ENCODE data around the gene AIPL1. TPM values are rescaled to one million over a fixed set of nuclear protein-coding genes. Genes with fewer than 3 reads are reported as not detected.
A peak's percentile ranks its signal among the peaks of the same experiment; 100 is the strongest.

Gene AIPL1
- total and polyA plus RNA-seq, 2 of the 13 experiments (the other 11 are each of a cell fraction or from before 2014, with no cell fraction given), result not detected

- TF ChIP-seq MAZ (IDR thresholded peaks at IDR 0.05; ENCODE audit: borderline replicate concordance, low read depth, low read length) (peak; percentile 60; the same call in 1 of the 2 replicates), MAZ (CRISPR knock-in tag; IDR thresholded peaks at IDR 0.05; ENCODE audit: low read depth) (peak; percentile 50; the same call in 1 of the 2 replicates), NR2C2 (CRISPR knock-in tag; IDR thresholded peaks at IDR 0.05; ENCODE audit: borderline replicate concordance) (peak; percentile 52), ZFP37 (CRISPR knock-in tag; IDR thresholded peaks at IDR 0.05; ENCODE audit: borderline replicate concordance) (no peak), ZNF337 (CRISPR knock-in tag; IDR thresholded peaks at IDR 0.05; ENCODE audit: borderline replicate concordance, low read depth) (no peak), ZUFSP (CRISPR knock-in tag; IDR thresholded peaks at IDR 0.05; ENCODE audit: borderline replicate concordance) (no peak), CREB3 (CRISPR knock-in tag; IDR thresholded peaks at IDR 0.05) (no peak), TOE1 (CRISPR knock-in tag; IDR thresholded peaks at IDR 0.05) (0 out of 2 replicates have a peak, but pooled peaks have one; percentile 27), MEF2D (CRISPR knock-in tag; IDR thresholded peaks at IDR 0.05) (peak; percentile 48; the same call in 1 of the 2 replicates), ZNF44 (CRISPR knock-in tag; IDR thresholded peaks at IDR 0.05) (no peak), ZNF589 (CRISPR knock-in tag; conservative IDR thresholded peaks at IDR 0.05) (peak; percentile 72), ZFP41 (CRISPR knock-in tag; IDR thresholded peaks at IDR 0.05; ENCODE audit: borderline replicate concordance) (no peak), ZSCAN25 (CRISPR knock-in tag; IDR thresholded peaks at IDR 0.05) (0 out of 2 replicates have a peak, but pooled peaks have one; percentile 52), MEIS2 (CRISPR knock-in tag; IDR thresholded peaks at IDR 0.05) (0 out of 2 replicates have a peak, but pooled peaks have one; percentile 28), ZNF343 (CRISPR knock-in tag; IDR thresholded peaks at IDR 0.05) (no peak), HOMEZ (CRISPR knock-in tag; IDR thresholded peaks at IDR 0.05; ENCODE audit: low read depth) (no peak), POLR2G (IDR thresholded peaks at IDR 0.05; ENCODE audit: low read depth, low read length) (peak; percentile 73), RAD51 (IDR thresholded peaks at IDR 0.05; ENCODE audit: borderline replicate concordance) (no peak), ZNF34 (CRISPR knock-in tag; IDR thresholded peaks at IDR 0.05; ENCODE audit: borderline replicate concordance) (0 out of 2 replicates have a peak, but pooled peaks have one; percentile 33), ZNF224 (CRISPR knock-in tag; IDR thresholded peaks at IDR 0.05) (no peak), ZNF260 (CRISPR knock-in tag; IDR thresholded peaks at IDR 0.05; ENCODE audit: borderline replicate concordance, low read depth) (no peak), PREB (CRISPR knock-in tag; IDR thresholded peaks at IDR 0.05) (no peak), ZSCAN31 (CRISPR knock-in tag; IDR thresholded peaks at IDR 0.05; ENCODE audit: low read depth) (no peak; the same call in 1 of the 2 replicates), ZNF101 (CRISPR knock-in tag; IDR thresholded peaks at IDR 0.05; ENCODE audit: borderline replicate concordance, low read depth) (no peak)
Observed at GRCh38 chr17:6443692-6444570, 9.0 kb upstream of the AIPL1 start, which contains the start of gene PIMREG (continued).
